Cardiac muscle cell (in vitro differentiated cells and primary cell): ENCODE measurements around the gene AXL. TPM values are rescaled to one million over a fixed set of nuclear protein-coding genes. Genes with fewer than 3 reads are reported as not detected.

Experiments
- DNase-seq, 2 donors: peaks; one replicate each; pipeline versions ENCODE4 v3.0.0 to v3.0.0-alpha.2; 2010 to 2017; ENCODE audit warnings: low read depth in 1 of 2, low spot score in 1 of 2
- H3K27ac ChIP-seq: fragments of 200-600 bp; sonication (generic); 2 replicates; pipeline ENCODE4 v1.5.1; 2016
- H3K27me3 ChIP-seq: fragments of 200-600 bp; sonication (generic); 2 replicates; pipeline ENCODE4 v1.6.0; 2016; ENCODE audit warnings: control low read depth
- H3K36me3 ChIP-seq: fragments of 200-600 bp; sonication (generic); 2 replicates; pipeline ENCODE4 v1.5.1; 2016; ENCODE audit warnings: control low read depth
- H3K4me1 ChIP-seq: fragments of 200-600 bp; sonication (generic); 2 replicates; pipeline ENCODE4 v1.8.1; 2017; ENCODE audit warnings: low read depth, mild to moderate bottlenecking, mixed run types
- H3K4me3 ChIP-seq: fragments of 200-600 bp; sonication (generic); 2 replicates; pipeline ENCODE4 v1.5.1; 2016; ENCODE audit warnings: mild to moderate bottlenecking
- H3K9me3 ChIP-seq: fragments of 200-600 bp; sonication (generic); 2 replicates; pipeline ENCODE4 v1.5.1; 2017; ENCODE audit warnings: low read depth, mild to moderate bottlenecking, control low read depth
- CTCF ChIP-seq: IDR thresholded peaks from 2 replicates; pipeline ENCODE4 v1.5.1; 2012; ENCODE audit warnings: low read depth, mild to moderate bottlenecking, low read length
- polyA plus RNA-seq: library from polyadenylated mRNA; unstranded; fragments of >200 nt; fragmentation: Nextera tagmentation; extraction: Ambion mirVana; gene quantifications from 2 replicates; pipeline ENCODE4 v1.2.1, GENCODE V29; 2016
- total RNA-seq: library from RNA; depleted of rRNA; stranded (reverse); fragments of >200 nt; gene quantifications from 2 replicates; pipeline ENCODE4 v1.2.3, GENCODE V29; 2016

The AXL gene
- total and polyA plus RNA-seq, 2 experiments from 2014 or later, result 16.6 to 62.7 TPM

GRCh38 chr19:41295499-41295898 is 76.5 kb downstream of the AXL start:
- no peak for TF ChIP-seq CTCF
- Histone ChIP-seq H3K27ac (peak overlapping the region; percentile 93), H3K36me3 (peaks cover 56% of the 10 kb centered on the region), H3K9me3 (no peaks in the 10 kb centered on the region), H3K4me3 (no peak overlapping the region), H3K4me1 (peaks cover 52% of the 10 kb centered on the region), H3K27me3 (no peaks in the 10 kb centered on the region)
- DNase-seq, result peak in 1 of 2 donors; percentile 28

- peak overlapping the region; percentile 93 for H3K27ac ChIP-seq
- H3K4me3 ChIP-seq, result no peak overlapping the region
- H3K4me1 ChIP-seq, result peaks cover 58% of the 10 kb centered on the region
- DNase-seq, result no peak
- H3K27me3 ChIP-seq, result no peaks in the 10 kb centered on the region
- H3K9me3 ChIP-seq, result no peaks in the 10 kb centered on the region
- no peak for TF ChIP-seq CTCF
- peaks cover 53% of the 10 kb centered on the region for H3K36me3 ChIP-seq
Measured at GRCh38 chr19:41296433-41296871, 77.4 kb downstream of the AXL start.

GRCh38 chr19:41297628-41298347 is 78.8 kb downstream of the AXL start:
- Histone ChIP-seq H3K4me1 (peaks cover 58% of the 10 kb centered on the region), H3K27me3 (no peaks in the 10 kb centered on the region), H3K27ac (peak overlapping the region; percentile 93), H3K4me3 (no peak overlapping the region), H3K9me3 (no peaks in the 10 kb centered on the region), H3K36me3 (peaks cover 48% of the 10 kb centered on the region)
- TF ChIP-seq CTCF, result no peak
- DNase-seq, result no peak

GRCh38 chr19:41298348-41298964 is 79.4 kb downstream of the AXL start:
- Histone ChIP-seq H3K4me1 (peaks cover 58% of the 10 kb centered on the region), H3K4me3 (no peak overlapping the region), H3K27me3 (no peaks in the 10 kb centered on the region), H3K36me3 (peaks cover 46% of the 10 kb centered on the region), H3K9me3 (no peaks in the 10 kb centered on the region), H3K27ac (peak overlapping the region; percentile 93)
- no peak for TF ChIP-seq CTCF
- peak; percentile 85 to 87 for DNase-seq

- H3K4me1 ChIP-seq, result peaks cover 58% of the 10 kb centered on the region
- H3K4me3 ChIP-seq, result no peak overlapping the region
- no peak for DNase-seq
- H3K27ac ChIP-seq, result peak overlapping the region; percentile 93
- no peaks in the 10 kb centered on the region for H3K9me3 ChIP-seq
- H3K36me3 ChIP-seq, result peaks cover 46% of the 10 kb centered on the region
- H3K27me3 ChIP-seq, result no peaks in the 10 kb centered on the region
- TF ChIP-seq CTCF, result no peak
Measured at GRCh38 chr19:41299046-41299754, 80.2 kb downstream of the AXL start.
